GM23248 (cell line): Measurements from ENCODE around the gene CALN1. TPM values are rescaled to one million over a fixed set of nuclear protein-coding genes. Genes with fewer than 3 reads are reported as not detected.

ENCODE experiments used
- DNase-seq: peaks from one replicate; pipeline ENCODE4 v3.0.0-alpha.2; 2015
- H2AFZ ChIP-seq: fragments of 200-600 bp; sonication (generic); 2 replicates; pipeline ENCODE4 v1.6.1; 2016; ENCODE audit warnings: antibody characterized with exemption
- H3F3A ChIP-seq: fragments of 200-600 bp; sonication (generic); 2 replicates; pipeline ENCODE4 v1.6.1; 2016; ENCODE audit warnings: mild to moderate bottlenecking, antibody characterized with exemption, mixed run types; ENCODE audit not compliant: insufficient read depth
- H3K27ac ChIP-seq: fragments of 200-600 bp; sonication (generic); 2 replicates; pipeline ENCODE4 v1.5.1; 2016; ENCODE audit warnings: mild to moderate bottlenecking
- H3K27me3 ChIP-seq: fragments of 200-600 bp; sonication (generic); replicated peaks from 2 replicates; pipeline ENCODE4 v1.6.1; 2016; ENCODE audit warnings: mild to moderate bottlenecking; ENCODE audit not compliant: insufficient read depth
- H3K36me3 ChIP-seq: fragments of 200-600 bp; sonication (generic); 2 replicates; pipeline ENCODE4 v1.6.1; 2016; ENCODE audit warnings: low read depth, mild to moderate bottlenecking
- H3K4me1 ChIP-seq: fragments of 200-600 bp; sonication (generic); 2 replicates; pipeline ENCODE4 v1.6.1; 2016; ENCODE audit warnings: mild to moderate bottlenecking; ENCODE audit not compliant: insufficient read depth
- H3K4me2 ChIP-seq: fragments of 200-600 bp; sonication (generic); one replicate; pipeline ENCODE4 v1.6.1; 2016; ENCODE audit warnings: mild to moderate bottlenecking; ENCODE audit not compliant: unreplicated experiment
- H3K4me3 ChIP-seq: fragments of 200-600 bp; sonication (generic); 2 replicates; pipeline ENCODE4 v1.5.1; 2016; ENCODE audit warnings: mild to moderate bottlenecking
- H3K79me2 ChIP-seq: fragments of 200-600 bp; sonication (generic); 2 replicates; pipeline ENCODE4 v1.6.1; 2016; ENCODE audit warnings: mild to moderate bottlenecking; ENCODE audit not compliant: insufficient read depth
- H3K9ac ChIP-seq: fragments of 200-600 bp; sonication (generic); 2 replicates; pipeline ENCODE4 v1.6.1; 2016; ENCODE audit warnings: mild to moderate bottlenecking
- H3K9me2 ChIP-seq: fragments of 200-600 bp; sonication (generic); 2 replicates; pipeline ENCODE4 v1.6.1; 2016; ENCODE audit warnings: mixed run types, mild to moderate bottlenecking, moderate library complexity; ENCODE audit not compliant: insufficient read depth
- H3K9me3 ChIP-seq: fragments of 200-600 bp; sonication (generic); one replicate; pipeline ENCODE4 v1.6.1; 2017; ENCODE audit warnings: low read depth
- H4K20me1 ChIP-seq: fragments of 200-600 bp; sonication (generic); 2 replicates; pipeline ENCODE4 v1.6.0; 2016; ENCODE audit not compliant: insufficient read depth
- EZH2 ChIP-seq: fragments of 200-600 bp; sonication (generic); IDR thresholded peaks from 2 replicates; pipeline ENCODE4 v1.6.1; 2018; ENCODE audit warnings: antibody characterized with exemption, mild to moderate bottlenecking; ENCODE audit not compliant: insufficient read depth, poor library complexity, severe bottlenecking
- EZH2phosphoT487 ChIP-seq: fragments of 200-600 bp; sonication (generic); IDR thresholded peaks from 2 replicates; pipeline ENCODE4 v1.6.1; 2018; ENCODE audit warnings: antibody characterized with exemption, moderate library complexity, mild to moderate bottlenecking, low read depth; ENCODE audit not compliant: insufficient read depth
- WGBS, 2 experiments: methylation state at CpG; one replicate each; pipeline ENCODE4 v1.1.6; 2015 to 2017; ENCODE audit warnings: low lambda C conversion rate in 2 of 2, low coverage in 1 of 2; ENCODE audit errors: missing lambda C conversion rate in 2 of 2; 5-methylcytosine and 5-hydroxymethylcytosine counted together
- in situ Hi-C: fragments of 300-500 bp; cut with MboI; formaldehyde crosslinking; loops from 2 replicates; pipeline ENCODE4 v1.15.0; 2020
- polyA plus RNA-seq: library from polyadenylated mRNA; unstranded; fragments of >200 nt; fragmentation: Nextera tagmentation; extraction: Ambion mirVana; gene quantifications from 2 replicates; pipeline ENCODE4 v1.2.1, GENCODE V29; 2016
- total RNA-seq: library from RNA; depleted of rRNA; stranded (reverse); fragments of >200 nt; shearing (Covaris generic); gene quantifications from 2 replicates; pipeline ENCODE4 v1.2.3, GENCODE V29; 2014

The CALN1 gene
- total and polyA plus RNA-seq, 2 experiments from 2014 or later, result not detected

DNA sequence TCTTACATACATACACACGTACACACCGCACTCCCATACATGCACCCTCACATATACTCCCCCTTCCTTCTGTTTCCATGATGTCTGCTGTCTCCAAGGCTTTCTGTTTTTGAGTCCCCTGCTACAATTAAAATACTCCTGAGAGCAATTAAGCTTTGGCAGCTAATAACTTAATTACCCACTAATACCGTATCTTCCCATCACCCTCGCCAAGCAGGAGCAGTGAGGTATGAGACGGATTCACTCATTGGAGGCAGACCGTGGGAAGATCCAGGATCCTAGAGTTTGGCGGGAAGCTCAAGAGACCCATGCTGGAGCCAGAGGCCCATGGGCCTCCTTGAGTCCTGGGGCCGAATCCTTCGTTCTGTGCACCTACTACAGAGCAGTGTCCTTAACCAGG is 1.7 kb upstream of the CALN1 start:
- H3K4me3 ChIP-seq, result no peak overlapping the region
- no peak for TF ChIP-seq EZH2
- no peak for TF ChIP-seq EZH2phosphoT487
- H3K9me3 ChIP-seq, result no peaks in the 10 kb centered on the region
- no peak overlapping the region for H2AFZ ChIP-seq
- DNase-seq, result no peak
- no peak overlapping the region for H3K9ac ChIP-seq
- no peaks in the 10 kb centered on the region for H3K9me2 ChIP-seq
- H3F3A ChIP-seq, result no peaks in the 10 kb centered on the region
- in situ Hi-C loops, result no loop called here
- no peaks in the 10 kb centered on the region for H3K4me1 ChIP-seq
- no peak overlapping the region for H3K4me2 ChIP-seq
- H3K27ac ChIP-seq, result no peak overlapping the region
- H3K27me3 ChIP-seq, result no peaks in the 10 kb centered on the region
- H4K20me1 ChIP-seq, result no peaks in the 10 kb centered on the region
- H3K36me3 ChIP-seq, result no peaks in the 10 kb centered on the region
- no peaks in the 10 kb centered on the region for H3K79me2 ChIP-seq
- WGBS, 2 experiments, result 41 to 50% methylated on average over 9 of the region's 9 CpGs

DNA sequence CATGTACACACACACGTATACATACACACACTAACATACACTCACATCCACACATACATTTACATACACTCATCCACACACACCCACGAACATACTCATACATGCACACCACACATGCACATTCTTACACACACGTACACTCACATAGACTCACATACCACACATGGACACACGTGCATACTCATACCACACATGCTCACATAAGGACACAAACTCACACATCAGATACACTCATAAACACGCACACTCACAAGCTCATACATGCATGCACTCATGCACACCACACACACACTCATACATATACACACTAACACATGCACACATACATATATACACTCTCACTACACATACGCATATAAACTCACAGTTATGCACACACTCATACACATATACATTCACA is 1.2 kb upstream of the CALN1 start:
- no peaks in the 10 kb centered on the region for H3K4me1 ChIP-seq
- H3K9me2 ChIP-seq, result no peaks in the 10 kb centered on the region
- H3K9ac ChIP-seq, result no peak overlapping the region
- H2AFZ ChIP-seq, result no peak overlapping the region
- no peaks in the 10 kb centered on the region for H4K20me1 ChIP-seq
- no peaks in the 10 kb centered on the region for H3F3A ChIP-seq
- H3K79me2 ChIP-seq, result no peaks in the 10 kb centered on the region
- H3K9me3 ChIP-seq, result no peaks in the 10 kb centered on the region
- TF ChIP-seq EZH2phosphoT487 (no peak), EZH2 (no peak)
- in situ Hi-C loops, result no loop called here
- DNase-seq, result no peak
- H3K36me3 ChIP-seq, result no peaks in the 10 kb centered on the region
- no peak overlapping the region for H3K4me2 ChIP-seq
- 38 to 49% methylated on average over 6 of the region's 6 CpGs for WGBS, 2 experiments
- no peak overlapping the region for H3K4me3 ChIP-seq
- H3K27ac ChIP-seq, result no peak overlapping the region
- H3K27me3 ChIP-seq, result no peaks in the 10 kb centered on the region

DNA sequence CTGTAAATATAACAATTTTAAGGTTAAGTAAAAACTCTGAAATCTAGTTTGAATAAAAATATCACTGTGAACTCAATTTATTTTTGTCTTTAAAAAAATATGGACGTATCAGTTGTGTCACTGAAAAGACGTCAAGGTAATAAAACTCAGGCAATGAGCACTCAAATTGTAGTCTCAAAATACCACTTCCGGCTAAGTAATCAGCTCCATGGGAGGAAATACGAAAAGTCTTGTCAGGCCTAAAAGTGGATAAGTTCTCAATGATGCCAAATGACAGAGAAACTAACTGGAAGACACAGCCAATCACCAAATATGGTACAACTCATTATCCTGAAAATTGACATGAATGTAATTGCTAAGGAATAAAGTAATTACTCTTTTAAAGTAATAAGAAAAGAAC is 719 bp downstream of the CALN1 start:
- Histone ChIP-seq H3K36me3 (no peaks in the 10 kb centered on the region), H3K9ac (no peak overlapping the region), H3K4me2 (no peak overlapping the region), H4K20me1 (no peaks in the 10 kb centered on the region), H3K4me1 (no peaks in the 10 kb centered on the region), H3K9me2 (no peaks in the 10 kb centered on the region), H3K9me3 (no peaks in the 10 kb centered on the region), H3K27me3 (no peaks in the 10 kb centered on the region), H2AFZ (no peak overlapping the region), H3K79me2 (no peaks in the 10 kb centered on the region), H3K27ac (no peak overlapping the region), H3K4me3 (no peak overlapping the region), H3F3A (no peaks in the 10 kb centered on the region)
- in situ Hi-C loops, result no loop called here
- no peak for TF ChIP-seq EZH2phosphoT487
- no peak for TF ChIP-seq EZH2
- DNase-seq, result no peak
- WGBS, 2 experiments, result 23 to 35% methylated on average over 4 of the region's 4 CpGs

DNA sequence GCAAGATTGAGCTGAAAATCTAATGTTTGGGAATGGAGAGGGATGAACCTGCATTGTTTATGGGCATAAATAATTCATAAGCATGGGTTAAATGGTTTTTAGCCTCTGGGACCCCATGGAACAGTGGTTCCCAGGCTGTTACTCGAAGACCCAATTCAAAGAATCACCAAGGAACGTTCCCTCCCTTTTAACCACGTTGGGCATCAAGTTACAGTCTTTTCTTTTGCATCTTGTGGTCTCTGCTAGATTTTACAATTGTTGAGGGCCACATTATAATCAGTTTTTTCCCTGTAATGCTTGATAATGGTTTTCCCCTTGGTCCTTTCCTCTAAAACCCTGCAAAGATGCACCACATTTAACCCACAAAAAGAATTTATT is 2.5 kb downstream of the CALN1 start:
- Histone ChIP-seq H3K27me3 (no peaks in the 10 kb centered on the region), H3K27ac (no peak overlapping the region), H3K79me2 (no peaks in the 10 kb centered on the region), H3F3A (no peaks in the 10 kb centered on the region), H3K9me3 (no peaks in the 10 kb centered on the region), H3K9me2 (no peaks in the 10 kb centered on the region), H3K9ac (no peak overlapping the region), H3K36me3 (no peaks in the 10 kb centered on the region), H3K4me2 (no peak overlapping the region), H2AFZ (no peak overlapping the region), H3K4me3 (no peak overlapping the region), H4K20me1 (no peaks in the 10 kb centered on the region), H3K4me1 (no peaks in the 10 kb centered on the region)
- in situ Hi-C loops, result no loop called here
- no peak for TF ChIP-seq EZH2phosphoT487
- TF ChIP-seq EZH2, result no peak
- 4% methylated on average over 3 of the region's 3 CpGs for WGBS, 2 experiments
- no peak for DNase-seq

DNA sequence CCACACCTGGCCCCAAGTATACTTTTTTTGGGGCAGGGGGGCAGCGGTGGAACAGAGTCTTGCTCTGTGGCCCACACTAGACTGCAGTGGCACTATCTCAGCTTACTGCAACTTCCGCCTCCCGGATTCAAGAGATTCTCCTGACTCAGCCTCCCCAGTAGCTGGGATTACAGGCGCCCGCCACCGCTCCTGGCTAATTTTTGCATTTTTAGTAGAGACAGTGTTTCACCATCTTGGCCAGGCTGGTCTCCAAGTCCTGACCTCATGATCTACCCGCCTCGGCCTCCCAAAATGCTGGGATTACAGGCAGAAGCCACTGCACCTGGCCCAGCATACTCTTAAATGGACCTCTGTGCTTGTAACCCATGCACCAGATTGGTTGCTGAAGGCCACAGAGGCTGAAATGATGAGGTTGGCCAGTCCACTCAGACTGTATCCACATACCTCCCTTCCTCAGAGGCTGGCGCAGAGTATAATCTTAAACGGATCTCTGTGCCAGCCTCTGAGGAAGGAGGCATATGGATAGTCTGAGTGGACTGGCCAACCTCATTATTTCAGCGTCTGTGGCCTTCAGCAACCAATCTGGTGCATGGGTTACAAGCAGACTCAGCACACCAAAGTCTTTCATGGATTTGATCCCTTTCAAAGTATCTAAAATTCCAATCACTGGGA is 3.0 kb downstream of the CALN1 start:
- in situ Hi-C loops, result no loop called here
- Histone ChIP-seq H3K4me2 (no peak overlapping the region), H3K4me1 (no peaks in the 10 kb centered on the region), H3K4me3 (no peak overlapping the region), H3K27me3 (no peaks in the 10 kb centered on the region), H3K36me3 (no peaks in the 10 kb centered on the region), H4K20me1 (no peaks in the 10 kb centered on the region), H3F3A (no peaks in the 10 kb centered on the region), H3K9me2 (no peaks in the 10 kb centered on the region), H3K79me2 (no peaks in the 10 kb centered on the region), H3K9ac (no peak overlapping the region), H3K27ac (no peak overlapping the region), H3K9me3 (no peaks in the 10 kb centered on the region), H2AFZ (no peak overlapping the region)
- TF ChIP-seq EZH2phosphoT487 (no peak), EZH2 (no peak)
- 41 to 45% methylated on average over 11 of the region's 11 CpGs for WGBS, 2 experiments
- no peak for DNase-seq
